ENCODE data around the gene THAP4. TPM values are rescaled to one million over a fixed set of nuclear protein-coding genes. Genes with fewer than 3 reads are reported as not detected.

The THAP4 gene
- total RNA-seq, 1 donor from 2014 or later, result 23.7 TPM

GRCh38 chr2:241660593-241661213 lies 23.7 kb upstream of the THAP4 start:
- H3K9me3 Mint-ChIP-seq, result no peaks in the 10 kb centered on the region
- H3K36me3 Mint-ChIP-seq (ENCODE audit: low read depth), result peaks cover 62% of the 10 kb centered on the region
- H3K4me3 Mint-ChIP-seq, result no peak overlapping the region
- intact Hi-C loops (cut with micrococcal nuclease), result no loop called here
- DNase-seq, result no peak
- CTCF ChIA-PET, result no interaction called here
- no peaks in the 10 kb centered on the region for H3K27me3 Mint-ChIP-seq
- no peaks in the 10 kb centered on the region for H3K4me1 Mint-ChIP-seq
- TF ChIP-seq CTCF (IDR thresholded peaks at IDR 0.05), result no peak
- POLR2A ChIA-PET, result no interaction called here
- no peak for ATAC-seq (ENCODE audit: low read depth)
- no peak overlapping the region for H3K27ac Mint-ChIP-seq

GRCh38 chr2:241659150-241659739 lies 22.3 kb upstream of the THAP4 start:
- DNase-seq (no peak), ATAC-seq (ENCODE audit: low read depth) (peak; percentile 34)
- H3K4me3 Mint-ChIP-seq, result no peak overlapping the region
- no peaks in the 10 kb centered on the region for H3K9me3 Mint-ChIP-seq
- no peaks in the 10 kb centered on the region for H3K27me3 Mint-ChIP-seq
- no peaks in the 10 kb centered on the region for H3K4me1 Mint-ChIP-seq
- H3K36me3 Mint-ChIP-seq (ENCODE audit: low read depth), result peaks cover 75% of the 10 kb centered on the region
- ChIA-PET CTCF (interaction anchor here (1.9 to 2.0 kb wide), 2 partner anchors 220 to 808 kb away, joined by 5 to 8 read pairs; no protein-coding TSS in a partner anchor), POLR2A (interaction anchor here (1.2 kb wide), 1 partner anchor 17 kb away, joined by 3 read pairs; no protein-coding TSS in a partner anchor)
- no peak overlapping the region for H3K27ac Mint-ChIP-seq
- no peak for TF ChIP-seq CTCF (IDR thresholded peaks at IDR 0.05)
- intact Hi-C loops (cut with micrococcal nuclease), result no loop called here

DNA sequence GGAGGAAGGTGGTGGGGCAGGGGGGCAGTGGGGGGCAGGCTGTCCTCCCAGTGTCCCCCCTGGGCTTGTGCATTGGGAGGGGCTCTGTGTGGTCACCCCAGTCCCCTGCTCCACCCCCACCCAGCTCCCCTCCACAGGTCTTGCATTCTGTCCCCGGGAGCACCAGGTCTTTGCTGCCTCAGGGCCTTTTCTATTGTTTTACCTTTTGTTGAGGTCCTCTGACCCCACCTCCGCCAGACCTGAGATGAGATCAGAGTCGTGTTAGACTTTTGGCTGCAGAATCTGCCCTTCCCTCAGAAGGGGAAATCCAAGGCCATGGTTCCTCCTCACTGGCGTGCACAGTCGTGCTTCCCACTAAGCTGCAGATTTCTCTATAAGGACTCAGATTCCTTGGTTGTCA lies 21.3 kb upstream of the THAP4 start:
- no peaks in the 10 kb centered on the region for H3K27me3 Mint-ChIP-seq
- no peak overlapping the region for H3K4me3 Mint-ChIP-seq
- intact Hi-C loops (cut with micrococcal nuclease), result no loop called here
- H3K27ac Mint-ChIP-seq, result no peak overlapping the region
- ATAC-seq (ENCODE audit: low read depth), result no peak
- DNase-seq, result no peak
- ChIA-PET POLR2A (no interaction called here), CTCF (interaction anchor here (1.9 to 2.0 kb wide), 2 partner anchors 221 to 807 kb away, joined by 5 to 8 read pairs; no protein-coding TSS in a partner anchor)
- no peaks in the 10 kb centered on the region for H3K9me3 Mint-ChIP-seq
- H3K36me3 Mint-ChIP-seq (ENCODE audit: low read depth), result peaks cover 82% of the 10 kb centered on the region
- no peaks in the 10 kb centered on the region for H3K4me1 Mint-ChIP-seq
- TF ChIP-seq CTCF (IDR thresholded peaks at IDR 0.05), result no peak

- CTCF ChIA-PET, result interaction anchor here (1.9 to 2.0 kb wide), 2 partner anchors 221 to 807 kb away, joined by 5 to 8 read pairs; no protein-coding TSS in a partner anchor
- H3K27me3 Mint-ChIP-seq, result no peaks in the 10 kb centered on the region
- H3K4me3 Mint-ChIP-seq, result no peak overlapping the region
- intact Hi-C loops (cut with micrococcal nuclease), result no loop called here
- ATAC-seq (ENCODE audit: low read depth) (no peak), DNase-seq (no peak)
- no peak for TF ChIP-seq CTCF (IDR thresholded peaks at IDR 0.05)
- H3K36me3 Mint-ChIP-seq (ENCODE audit: low read depth), result peaks cover 86% of the 10 kb centered on the region
- no peaks in the 10 kb centered on the region for H3K9me3 Mint-ChIP-seq
- POLR2A ChIA-PET, result interaction anchor here (0.6 kb wide), 1 partner anchor 821 kb away, joined by 3 read pairs; no protein-coding TSS in a partner anchor
- H3K27ac Mint-ChIP-seq, result no peak overlapping the region
- no peaks in the 10 kb centered on the region for H3K4me1 Mint-ChIP-seq
These were observed 20.9 kb upstream of the THAP4 start for GRCh38 chr2:241657786-241658254.

DNA sequence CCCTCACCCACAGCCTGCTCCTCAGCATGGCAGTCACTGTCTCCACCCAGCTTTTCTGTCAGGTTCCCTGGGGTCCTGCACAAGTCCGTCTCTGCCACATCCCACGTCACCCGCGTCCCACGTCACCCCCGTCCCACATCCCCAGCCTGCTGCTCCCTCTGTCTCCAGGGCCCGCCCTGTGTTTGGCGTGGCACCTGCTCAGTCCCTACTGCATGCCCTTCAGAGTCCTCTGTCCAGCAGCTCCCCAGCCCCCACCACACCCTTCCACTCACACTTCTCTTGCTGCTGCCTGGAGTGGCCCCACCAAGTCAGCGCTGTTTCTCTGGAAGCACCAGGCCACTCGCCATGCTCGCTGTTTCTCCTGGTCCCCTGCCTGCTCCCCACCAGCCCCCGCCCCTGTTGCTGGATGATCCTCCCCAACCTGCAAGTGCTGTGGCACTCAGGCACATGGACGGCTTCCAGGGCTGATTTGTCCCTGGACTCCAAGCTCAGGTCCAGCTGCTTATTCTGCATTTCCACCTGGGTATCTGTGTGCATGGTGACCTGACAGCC lies 19.3 kb upstream of the THAP4 start:
- Mint-ChIP-seq H3K27ac (no peak overlapping the region), H3K4me1 (no peaks in the 10 kb centered on the region), H3K9me3 (no peaks in the 10 kb centered on the region), H3K36me3 (ENCODE audit: low read depth) (peaks cover 93% of the 10 kb centered on the region), H3K4me3 (no peak overlapping the region), H3K27me3 (no peaks in the 10 kb centered on the region)
- DNase-seq, result no peak
- POLR2A ChIA-PET, result no interaction called here
- intact Hi-C loops (cut with micrococcal nuclease), result no loop called here
- CTCF ChIA-PET, result no interaction called here
- ATAC-seq (ENCODE audit: low read depth), result no peak
- no peak for TF ChIP-seq CTCF (IDR thresholded peaks at IDR 0.05)

All from activated B cell treated with CpG ODN at 0.5 μM for 24 hours (primary cell).